GM10266 (cell line): Measurements from ENCODE around the gene CLVS2.

Experiments
- DNase-seq: peaks from one replicate; pipeline ENCODE4 v3.0.0; 2012; ENCODE audit errors: extremely low spot score
- TF ChIP-seq, protein P1 (sequence below): IDR thresholded peaks from 2 replicates; pipeline ENCODE4 v1.5.1; 2012; ENCODE audit warnings: mild to moderate bottlenecking, low read depth; ENCODE audit not compliant: control insufficient read depth, insufficient read depth; ENCODE audit errors: missing control alignments

The CLVS2 gene

DNA sequence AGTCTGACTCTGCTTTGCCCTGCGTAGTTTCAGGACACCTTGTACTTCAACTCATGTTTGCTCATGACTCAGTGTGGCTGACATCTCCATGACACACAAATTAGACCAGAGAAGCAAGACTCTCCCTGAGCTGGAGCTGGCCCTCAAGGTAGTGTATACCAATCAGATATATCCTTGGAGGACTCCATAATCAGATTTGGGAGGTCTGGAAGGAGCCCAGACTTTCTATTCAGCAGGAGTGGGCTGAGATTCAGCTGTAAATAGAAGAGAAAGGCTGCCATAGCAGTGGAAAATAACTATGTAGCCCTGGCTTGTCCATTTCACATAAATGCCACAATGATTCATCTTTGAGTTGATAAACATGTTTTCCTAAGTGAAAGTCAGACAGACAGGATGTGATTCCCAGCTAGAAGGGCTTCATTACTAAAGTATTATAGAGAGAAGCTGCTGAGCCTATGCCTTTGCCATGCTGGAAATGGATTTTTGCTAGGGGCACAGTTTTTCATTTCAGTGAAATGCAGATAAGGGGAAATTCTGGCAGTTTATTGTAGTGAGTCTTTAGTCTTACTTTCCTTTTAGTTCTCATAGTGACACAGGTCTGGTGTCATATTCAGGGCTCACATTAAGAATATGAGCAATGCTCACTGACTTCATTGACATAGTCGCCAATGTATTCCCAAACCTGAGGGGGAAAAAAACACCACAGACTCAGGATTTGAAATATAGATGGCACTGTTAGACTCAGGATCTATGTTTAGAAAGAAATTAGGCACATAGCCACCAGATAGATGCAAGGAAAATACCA lies 95.3 kb downstream of the CLVS2 start:
- TF ChIP-seq, protein P1, sequence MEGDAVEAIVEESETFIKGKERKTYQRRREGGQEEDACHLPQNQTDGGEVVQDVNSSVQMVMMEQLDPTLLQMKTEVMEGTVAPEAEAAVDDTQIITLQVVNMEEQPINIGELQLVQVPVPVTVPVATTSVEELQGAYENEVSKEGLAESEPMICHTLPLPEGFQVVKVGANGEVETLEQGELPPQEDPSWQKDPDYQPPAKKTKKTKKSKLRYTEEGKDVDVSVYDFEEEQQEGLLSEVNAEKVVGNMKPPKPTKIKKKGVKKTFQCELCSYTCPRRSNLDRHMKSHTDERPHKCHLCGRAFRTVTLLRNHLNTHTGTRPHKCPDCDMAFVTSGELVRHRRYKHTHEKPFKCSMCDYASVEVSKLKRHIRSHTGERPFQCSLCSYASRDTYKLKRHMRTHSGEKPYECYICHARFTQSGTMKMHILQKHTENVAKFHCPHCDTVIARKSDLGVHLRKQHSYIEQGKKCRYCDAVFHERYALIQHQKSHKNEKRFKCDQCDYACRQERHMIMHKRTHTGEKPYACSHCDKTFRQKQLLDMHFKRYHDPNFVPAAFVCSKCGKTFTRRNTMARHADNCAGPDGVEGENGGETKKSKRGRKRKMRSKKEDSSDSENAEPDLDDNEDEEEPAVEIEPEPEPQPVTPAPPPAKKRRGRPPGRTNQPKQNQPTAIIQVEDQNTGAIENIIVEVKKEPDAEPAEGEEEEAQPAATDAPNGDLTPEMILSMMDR: no peak
- DNase-seq: no peak

DNA sequence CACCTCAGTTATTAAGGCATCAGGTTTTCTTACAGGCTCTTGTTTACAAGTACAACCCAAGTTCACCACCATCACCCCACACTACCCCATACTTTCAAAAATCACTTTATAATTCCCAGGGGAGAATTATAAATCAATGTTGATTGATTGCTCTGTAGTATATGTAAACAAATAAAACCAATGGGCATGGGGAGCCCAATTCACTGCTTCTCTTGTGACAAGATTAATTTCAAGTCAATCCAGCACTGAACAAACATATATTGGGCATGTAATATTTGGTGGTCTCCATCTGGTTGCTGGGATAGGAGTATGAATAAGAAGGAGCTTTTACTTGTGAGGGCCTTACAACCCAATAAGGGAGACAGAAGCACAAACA lies 95.8 kb downstream of the CLVS2 start:
- no peak for DNase-seq
- TF ChIP-seq, protein P1: no peak

DNA sequence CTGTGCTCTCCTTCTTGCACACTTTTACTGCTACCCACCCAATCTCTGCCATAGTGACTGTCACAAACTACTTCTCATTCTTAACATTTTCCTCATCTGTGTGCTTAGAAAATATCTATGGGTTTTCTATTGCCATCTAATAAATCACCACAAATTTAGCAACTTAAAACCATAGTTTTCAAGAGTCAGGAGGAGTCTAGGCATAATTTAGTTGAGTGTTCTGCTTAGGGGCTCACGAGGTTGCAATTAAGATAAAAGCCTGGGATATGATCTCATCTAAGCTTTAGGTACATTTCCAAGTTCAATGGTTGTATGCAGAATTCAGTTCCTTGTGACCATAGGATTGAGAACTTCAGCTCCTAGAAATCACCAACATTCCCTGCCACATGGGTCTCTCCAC lies 98.8 kb downstream of the CLVS2 start:
- TF ChIP-seq, protein P1: no peak

DNA sequence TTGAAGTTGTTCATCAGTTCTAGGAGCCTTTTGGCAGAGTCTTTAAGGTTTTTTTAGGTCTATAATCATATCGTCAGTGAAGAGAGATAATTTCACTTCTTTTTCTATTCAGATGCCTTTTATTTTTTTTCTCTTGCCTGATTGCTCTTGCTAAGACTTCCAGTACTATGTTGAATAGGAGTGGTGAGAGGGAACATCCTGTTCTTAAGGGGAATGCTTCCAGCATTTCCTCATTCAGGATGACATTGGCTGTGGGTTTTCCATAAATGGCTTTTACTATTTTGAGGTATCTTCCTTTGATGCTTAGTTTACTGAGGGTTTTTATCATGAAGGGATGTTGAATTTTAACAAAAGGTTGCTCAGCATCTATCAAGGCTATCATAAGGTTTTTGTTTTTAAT lies 109.5 kb downstream of the CLVS2 start:
- TF ChIP-seq, protein P1: no peak
- DNase-seq: no peak

More for the DNA sequence above, 98.8 kb downstream of the CLVS2 start:
- DNase-seq: no peak

DNA sequence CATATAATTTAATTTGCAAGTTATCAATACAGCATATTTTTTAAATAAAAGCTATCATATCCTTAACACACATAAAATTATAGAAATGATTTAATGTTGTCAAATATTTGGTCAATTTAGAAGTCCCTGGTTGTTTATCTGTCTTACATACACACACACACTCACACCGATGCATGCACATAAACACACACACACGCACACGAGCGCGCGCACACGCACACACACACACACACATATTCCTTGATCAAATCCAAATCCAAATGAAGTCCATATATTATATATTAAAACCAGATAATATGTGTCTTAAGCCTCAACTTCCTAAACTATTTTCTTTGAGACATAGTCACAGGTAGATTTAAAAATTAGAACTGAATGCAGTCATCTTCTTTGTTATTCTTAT lies 120.3 kb downstream of the CLVS2 start:
- DNase-seq: no peak

DNA sequence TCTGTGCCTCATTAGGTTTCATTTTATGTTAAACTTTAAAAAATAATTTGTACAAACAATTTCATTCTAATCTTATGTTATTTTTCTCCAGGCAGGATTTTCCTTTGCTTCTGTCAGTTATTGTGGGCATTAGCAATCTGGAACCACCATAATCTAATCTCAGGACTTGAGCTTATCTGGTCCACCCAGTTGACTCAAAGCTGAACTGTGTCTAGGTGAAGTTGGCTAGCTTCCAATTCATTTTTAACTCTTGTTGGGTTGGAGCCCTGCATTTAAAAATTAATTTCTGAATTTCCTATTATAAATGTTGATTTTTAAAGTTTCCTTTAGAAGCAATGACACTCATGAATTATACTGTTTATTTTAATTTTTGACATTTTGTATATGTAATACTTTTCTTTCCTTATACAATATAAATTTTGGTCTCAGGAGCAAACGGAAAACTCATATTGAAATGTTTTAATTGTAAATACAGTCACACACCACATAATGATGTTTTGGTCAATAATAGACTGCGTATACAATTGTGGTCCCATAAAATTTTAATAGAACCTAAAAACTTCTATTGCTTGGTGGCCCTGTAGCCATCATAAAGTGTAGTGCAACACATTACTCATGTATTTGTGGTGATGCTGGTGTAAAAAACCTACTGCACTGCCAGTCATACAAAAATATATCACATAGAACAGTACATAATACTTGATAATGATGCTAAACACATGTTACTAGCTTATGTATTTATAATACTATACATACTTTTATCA lies 121.3 kb downstream of the CLVS2 start:
- DNase-seq: no peak

More for the DNA sequence above, 120.3 kb downstream of the CLVS2 start:
- TF ChIP-seq, protein P1: no peak

More for the DNA sequence above, 121.3 kb downstream of the CLVS2 start:
- TF ChIP-seq, protein P1: no peak
